T47D (cell line): ENCODE data around the gene STX7.

Experiments used
- DNase-seq, 2 experiments: peaks; one replicate each; pipeline versions ENCODE4 v3.0.0 to v3.0.0-alpha.2; 2011 to 2012; ENCODE audit warnings: low read depth in 1 of 2, low spot score in 1 of 2
- JUND ChIP-seq: IDR thresholded peaks from 2 replicates; pipeline ENCODE4 v1.6.1; 2012; ENCODE audit warnings: low read depth
- in situ Hi-C: cut with HindIII; loops from 2 replicates; pipeline ENCODE4 v1.10.0; 2016; ENCODE audit warnings: low sequenced_read_pairs, low pct_unique_long_range_greater_than_20kb

Gene STX7

DNA sequence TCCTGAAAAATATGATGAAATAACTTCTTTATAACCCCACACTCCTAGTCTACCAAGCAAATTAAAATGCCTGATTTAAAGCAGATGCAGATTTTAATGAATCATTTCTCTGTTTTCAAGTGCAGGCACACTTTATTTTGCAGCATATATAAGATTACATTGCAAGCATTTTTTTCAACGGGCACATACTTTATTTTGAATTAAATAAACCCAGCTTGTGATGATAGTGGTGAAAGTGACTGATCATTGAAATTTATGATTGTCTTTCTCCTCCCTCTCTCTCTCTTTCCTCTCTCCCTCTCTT is 99.5 kb downstream of the STX7 start:
- no peak for TF ChIP-seq JUND
- DNase-seq: no peak
- in situ Hi-C loops: no loop called here

DNA sequence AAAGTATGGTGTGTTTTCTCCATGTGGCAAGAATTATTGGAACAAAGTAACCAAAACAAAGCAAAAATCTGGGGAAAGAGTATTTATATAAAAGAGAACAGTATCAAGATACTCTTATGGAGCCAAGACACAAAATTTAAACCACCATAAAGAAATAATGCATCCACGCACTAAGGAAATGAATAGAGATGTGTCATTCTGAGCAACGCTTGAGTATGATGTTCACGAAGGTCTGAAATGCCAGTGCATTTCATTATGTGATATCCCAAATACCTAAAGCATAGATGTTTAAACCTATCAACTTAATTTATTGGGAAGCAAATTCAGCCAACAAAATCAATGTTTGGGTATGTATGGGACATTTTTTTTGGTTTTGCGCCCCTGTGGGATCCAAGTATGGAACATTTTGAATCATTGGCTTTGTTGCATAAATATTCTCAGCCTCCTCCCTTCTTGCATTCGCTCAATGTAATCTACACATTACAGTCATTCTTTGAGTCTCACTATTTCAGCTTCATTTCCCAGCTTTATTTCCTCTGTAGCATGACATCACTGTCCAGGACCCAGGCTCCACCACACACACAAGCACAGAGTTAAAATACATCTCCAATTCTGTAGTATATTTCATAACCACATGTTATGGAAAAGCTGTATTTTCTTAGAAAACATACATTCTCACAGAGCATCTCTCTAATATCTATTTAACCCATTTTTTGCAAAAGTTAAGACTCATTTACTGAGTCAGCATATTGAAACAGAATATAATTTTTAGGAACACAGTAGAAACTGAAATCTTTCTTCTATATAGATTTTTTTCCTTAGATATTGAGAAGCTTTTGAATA is 100.0 kb downstream of the STX7 start:
- no peak for DNase-seq
- TF ChIP-seq JUND: no peak
- in situ Hi-C loops: no loop called here

GRCh38 chr6:132411296-132411695 is 101.6 kb downstream of the STX7 start:
- TF ChIP-seq JUND: no peak
- no peak for DNase-seq
- in situ Hi-C loops: no loop called here

DNA sequence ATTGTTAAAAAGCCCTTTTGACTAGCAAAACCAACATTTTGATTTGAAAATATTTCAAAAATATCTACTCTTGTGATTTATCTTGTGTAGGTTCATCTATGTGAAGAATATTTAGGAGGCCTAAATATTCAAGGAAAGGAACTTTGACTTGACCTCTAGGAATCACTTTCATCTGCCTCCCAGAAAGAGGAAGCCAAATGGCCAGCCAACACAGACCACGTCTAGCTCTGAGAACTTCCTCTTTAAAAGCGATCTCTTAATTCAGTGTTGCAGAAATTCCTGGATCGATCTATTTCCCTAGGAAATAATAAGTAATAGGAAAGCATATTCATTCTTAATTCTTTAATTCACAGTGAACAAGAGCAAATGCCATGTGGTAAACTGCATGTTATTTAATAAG is 102.1 kb downstream of the STX7 start:
- no peak for DNase-seq
- no peak for TF ChIP-seq JUND
- in situ Hi-C loops: no loop called here

DNA sequence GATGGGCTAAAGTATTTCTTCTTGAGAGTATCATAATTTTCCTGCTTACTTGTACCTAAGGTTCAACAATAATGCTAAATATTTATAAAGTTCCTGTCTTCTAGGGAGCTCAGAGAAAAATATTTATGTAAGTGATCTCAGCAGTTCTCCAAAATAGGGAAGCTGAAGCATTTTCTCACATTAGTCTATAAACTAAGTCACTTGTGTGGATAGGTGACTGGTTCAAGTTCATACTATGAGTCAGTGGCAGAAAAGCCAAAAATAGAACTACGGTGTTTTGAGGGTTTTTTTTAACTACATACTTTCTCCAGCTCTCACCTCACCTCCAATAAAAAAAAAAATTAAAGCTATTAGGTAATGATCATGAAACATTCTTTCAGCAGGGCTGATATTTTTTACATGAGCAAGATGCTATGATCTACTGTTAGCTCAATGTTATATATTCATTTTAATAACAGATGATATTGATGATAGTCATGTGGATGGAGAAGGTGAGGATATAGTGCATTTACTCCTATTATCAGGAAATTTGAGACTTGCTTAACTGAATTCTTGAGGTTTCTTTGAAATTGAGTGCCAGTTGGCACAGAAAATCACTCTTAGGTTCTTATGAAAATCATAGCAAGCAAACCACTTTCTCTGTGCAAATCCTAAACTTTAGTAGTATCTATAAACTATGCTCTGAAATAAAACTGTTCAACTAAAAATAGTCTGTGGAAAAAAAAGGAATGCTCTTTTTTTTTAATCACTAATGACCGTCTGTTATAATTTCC is 107.6 kb downstream of the STX7 start:
- no peak for TF ChIP-seq JUND
- no peak for DNase-seq
- in situ Hi-C loops: no loop called here

DNA sequence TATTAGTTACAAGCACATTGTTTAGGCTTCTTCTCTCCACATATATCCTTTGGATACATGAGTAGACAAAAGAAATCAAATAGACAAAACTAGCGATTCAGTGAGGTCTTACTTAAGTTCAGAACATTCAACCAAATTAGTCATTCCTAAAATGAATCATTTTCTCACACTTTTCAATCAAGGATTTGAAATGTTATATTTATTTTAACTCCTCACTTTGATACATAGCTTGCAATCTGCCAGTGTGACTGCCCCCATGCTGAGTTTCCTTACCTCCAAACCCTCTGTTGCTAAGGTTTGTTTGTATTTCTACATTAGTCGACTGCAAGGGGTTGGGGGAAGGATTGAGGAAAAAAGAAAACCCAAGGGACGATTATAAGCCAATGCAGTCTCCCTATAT is 108.2 kb downstream of the STX7 start:
- TF ChIP-seq JUND: no peak
- in situ Hi-C loops: no loop called here
- DNase-seq: no peak

GRCh38 chr6:132404330-132404729 is 108.6 kb downstream of the STX7 start:
- no peak for TF ChIP-seq JUND
- in situ Hi-C loops: no loop called here
- no peak for DNase-seq

- in situ Hi-C loops: no loop called here
- DNase-seq: no peak
- no peak for TF ChIP-seq JUND
These were observed 111.2 kb downstream of the STX7 start for GRCh38 chr6:132401618-132402285.

- no peak for DNase-seq
- no peak for TF ChIP-seq JUND
- in situ Hi-C loops: no loop called here
These were observed 111.9 kb downstream of the STX7 start, which contains the start of gene MOXD1 for GRCh38 chr6:132400883-132401617. MOXD1 (minus strand) TSS chr6:132401475; CDS start chr6:132401426, 49 bp downstream.

DNA sequence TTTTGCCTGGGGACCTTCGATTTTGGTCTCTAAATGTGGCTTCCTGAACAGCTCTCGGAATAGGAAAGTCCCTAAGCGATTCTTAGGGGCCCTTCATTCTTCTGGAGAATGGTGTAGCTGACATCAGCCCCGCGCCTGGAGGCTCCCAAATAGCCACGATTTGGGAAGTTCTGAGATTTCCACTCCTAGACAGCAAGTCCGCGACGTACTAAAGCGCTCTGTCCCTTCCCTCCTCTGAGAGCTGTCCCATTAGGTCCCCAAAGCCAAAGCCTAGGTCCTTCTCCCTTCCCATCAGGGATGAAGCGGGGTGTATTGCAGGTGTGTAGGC is 112.4 kb downstream of the STX7 start:
- TF ChIP-seq JUND: no peak
- DNase-seq: no peak
- in situ Hi-C loops: no loop called here

GRCh38 chr6:132399376-132400074 is 113.4 kb downstream of the STX7 start:
- DNase-seq: no peak
- in situ Hi-C loops: no loop called here
- no peak for TF ChIP-seq JUND
